ENCODE data around the gene CABLES1.
A peak's percentile ranks its signal among the peaks of the same experiment; 100 is the strongest.

CABLES1 gene

GRCh38 chr18:23170137-23170536 is 34.9 kb downstream of the CABLES1 start:
- no peak overlapping the region for H3K18ac ChIP-seq (ENCODE audit: low read depth in 1 of 2, low read length in 2 of 2)
- no peak overlapping the region for H2BK120ac ChIP-seq (ENCODE audit: low read depth, low read length)
- H2AFZ ChIP-seq (ENCODE audit: low read depth, low read length) = no peak overlapping the region
- no peak overlapping the region for H3K4me2 ChIP-seq (ENCODE audit: low read length, poor library complexity, severe bottlenecking)
- DNase-seq = no peak
- no peak overlapping the region for H4K91ac ChIP-seq (ENCODE audit: low read length)
- peaks cover 32% of the 10 kb centered on the region for H3K79me1 ChIP-seq (replicated peaks; ENCODE audit: low read length, poor library complexity, severe bottlenecking)
- H3K27ac ChIP-seq (ENCODE audit: low read length, poor library complexity, severe bottlenecking) = no peak overlapping the region
- peaks cover 4% of the 10 kb centered on the region in 2 experiments for H3K36me3 ChIP-seq (ENCODE audit: control insufficient read depth in 1 of 2, insufficient read depth in 2 of 2, low read depth in 1 of 2, low read length in 2 of 2)
- no peak overlapping the region for H2BK12ac ChIP-seq (ENCODE audit: low read length in 2 of 2)
- no peak overlapping the region for H2BK5ac ChIP-seq (ENCODE audit: low read depth, low read length, poor library complexity, severe bottlenecking)
- no peak overlapping the region for H4K8ac ChIP-seq (ENCODE audit: low read length)
- peak overlapping the region in 1 of 2 experiments; percentile 4 for H3K14ac ChIP-seq (ENCODE audit: low read length in 2 of 2)
- H3K4ac ChIP-seq (ENCODE audit: low read depth in 1 of 2, low read length in 2 of 2) = no peak overlapping the region
- no peaks in the 10 kb centered on the region for H3K27me3 ChIP-seq (ENCODE audit: control insufficient read depth in 1 of 2, insufficient read depth in 1 of 2, low read length in 2 of 2)
- no peak overlapping the region for H3K23ac ChIP-seq (ENCODE audit: low read length in 2 of 2)
- peaks cover 10% of the 10 kb centered on the region for H3K4me1 ChIP-seq (ENCODE audit: control insufficient read depth, insufficient read depth, low read depth, low read length)
- H2AK5ac ChIP-seq (ENCODE audit: low read length, severe bottlenecking) = no peak overlapping the region
- H3K9me3 ChIP-seq (ENCODE audit: control insufficient read depth, low read length) = no peaks in the 10 kb centered on the region
- WGBS = 80% methylated on average over 7 of the region's 7 CpGs
- H2BK15ac ChIP-seq (ENCODE audit: low read depth, poor library complexity, severe bottlenecking) = no peak overlapping the region
- H3K9ac ChIP-seq (ENCODE audit: low read length) = no peak overlapping the region
- H3K4me3 ChIP-seq (ENCODE audit: insufficient read depth in 1 of 2, low read depth in 1 of 2, low read length in 2 of 2) = no peak overlapping the region

GRCh38 chr18:23171581-23172156 is 36.4 kb downstream of the CABLES1 start:
- WGBS = 95% methylated on average over 9 of the region's 9 CpGs
- H3K14ac ChIP-seq (ENCODE audit: low read length in 2 of 2) = peak overlapping the region in 1 of 2 experiments; percentile 64
- no peak overlapping the region for H2AFZ ChIP-seq (ENCODE audit: low read depth, low read length)
- no peak overlapping the region for H4K8ac ChIP-seq (ENCODE audit: low read length)
- no peak overlapping the region for H3K4me3 ChIP-seq (ENCODE audit: insufficient read depth in 1 of 2, low read depth in 1 of 2, low read length in 2 of 2)
- no peak overlapping the region for H4K91ac ChIP-seq (ENCODE audit: low read length)
- no peak overlapping the region for H2BK5ac ChIP-seq (ENCODE audit: low read depth, low read length, poor library complexity, severe bottlenecking)
- H3K4me2 ChIP-seq (ENCODE audit: low read length, poor library complexity, severe bottlenecking) = no peak overlapping the region
- peaks cover 0 to 4% of the 10 kb centered on the region in 2 experiments for H3K36me3 ChIP-seq (ENCODE audit: control insufficient read depth in 1 of 2, insufficient read depth in 2 of 2, low read depth in 1 of 2, low read length in 2 of 2)
- no peak overlapping the region for H2BK15ac ChIP-seq (ENCODE audit: low read depth, poor library complexity, severe bottlenecking)
- no peak overlapping the region for H2BK120ac ChIP-seq (ENCODE audit: low read depth, low read length)
- H2BK12ac ChIP-seq (ENCODE audit: low read length in 2 of 2) = no peak overlapping the region
- no peak overlapping the region for H3K4ac ChIP-seq (ENCODE audit: low read depth in 1 of 2, low read length in 2 of 2)
- H3K9ac ChIP-seq (ENCODE audit: low read length) = no peak overlapping the region
- peaks cover 11% of the 10 kb centered on the region for H3K4me1 ChIP-seq (ENCODE audit: control insufficient read depth, insufficient read depth, low read depth, low read length)
- H3K9me3 ChIP-seq (ENCODE audit: control insufficient read depth, low read length) = no peaks in the 10 kb centered on the region
- H3K18ac ChIP-seq (ENCODE audit: low read depth in 1 of 2, low read length in 2 of 2) = no peak overlapping the region
- peaks cover 38% of the 10 kb centered on the region for H3K79me1 ChIP-seq (replicated peaks; ENCODE audit: low read length, poor library complexity, severe bottlenecking)
- H3K27ac ChIP-seq (ENCODE audit: low read length, poor library complexity, severe bottlenecking) = no peak overlapping the region
- no peak overlapping the region for H2AK5ac ChIP-seq (ENCODE audit: low read length, severe bottlenecking)
- no peak overlapping the region for H3K23ac ChIP-seq (ENCODE audit: low read length in 2 of 2)
- H3K27me3 ChIP-seq (ENCODE audit: control insufficient read depth in 1 of 2, insufficient read depth in 1 of 2, low read length in 2 of 2) = no peaks in the 10 kb centered on the region
- DNase-seq = no peak

GRCh38 chr18:23172591-23173380 is 37.5 kb downstream of the CABLES1 start:
- 95% methylated on average over 14 of the region's 14 CpGs for WGBS

GRCh38 chr18:23173912-23174311 is 38.6 kb downstream of the CABLES1 start:
- Histone ChIP-seq H3K36me3 (ENCODE audit: control insufficient read depth in 1 of 2, insufficient read depth in 2 of 2, low read depth in 1 of 2, low read length in 2 of 2) (peaks cover 0 to 4% of the 10 kb centered on the region in 2 experiments), H3K4ac (ENCODE audit: low read depth in 1 of 2, low read length in 2 of 2) (no peak overlapping the region), H3K9ac (ENCODE audit: low read length) (no peak overlapping the region), H3K9me3 (ENCODE audit: control insufficient read depth, low read length) (no peaks in the 10 kb centered on the region), H2BK120ac (ENCODE audit: low read depth, low read length) (no peak overlapping the region), H3K4me3 (ENCODE audit: insufficient read depth in 1 of 2, low read depth in 1 of 2, low read length in 2 of 2) (no peak overlapping the region), H3K23ac (ENCODE audit: low read length in 2 of 2) (no peak overlapping the region), H2AK5ac (ENCODE audit: low read length, severe bottlenecking) (no peak overlapping the region), H4K8ac (ENCODE audit: low read length) (no peak overlapping the region), H3K18ac (ENCODE audit: low read depth in 1 of 2, low read length in 2 of 2) (no peak overlapping the region), H3K27me3 (ENCODE audit: control insufficient read depth in 1 of 2, insufficient read depth in 1 of 2, low read length in 2 of 2) (no peaks in the 10 kb centered on the region), H3K27ac (ENCODE audit: low read length, poor library complexity, severe bottlenecking) (no peak overlapping the region), H2BK5ac (ENCODE audit: low read depth, low read length, poor library complexity, severe bottlenecking) (no peak overlapping the region), H3K4me1 (ENCODE audit: control insufficient read depth, insufficient read depth, low read depth, low read length) (peaks cover 4% of the 10 kb centered on the region), H4K91ac (ENCODE audit: low read length) (no peak overlapping the region), H2BK15ac (ENCODE audit: low read depth, poor library complexity, severe bottlenecking) (no peak overlapping the region), H3K79me1 (replicated peaks; ENCODE audit: low read length, poor library complexity, severe bottlenecking) (peaks cover 44% of the 10 kb centered on the region), H3K14ac (ENCODE audit: low read length in 2 of 2) (no peak overlapping the region), H2AFZ (ENCODE audit: low read depth, low read length) (no peak overlapping the region), H3K4me2 (ENCODE audit: low read length, poor library complexity, severe bottlenecking) (no peak overlapping the region), H2BK12ac (ENCODE audit: low read length in 2 of 2) (no peak overlapping the region)
- DNase-seq = no peak
- WGBS = 98% methylated on average over 5 of the region's 7 CpGs

More at GRCh38 chr18:23172591-23173380, 37.5 kb downstream of the CABLES1 start:
- no peak overlapping the region for H3K4me3 ChIP-seq (ENCODE audit: insufficient read depth in 1 of 2, low read depth in 1 of 2, low read length in 2 of 2)
- H2BK12ac ChIP-seq (ENCODE audit: low read length in 2 of 2) = no peak overlapping the region
- H3K9ac ChIP-seq (ENCODE audit: low read length) = no peak overlapping the region
- H3K27ac ChIP-seq (ENCODE audit: low read length, poor library complexity, severe bottlenecking) = no peak overlapping the region
- H3K4me1 ChIP-seq (ENCODE audit: control insufficient read depth, insufficient read depth, low read depth, low read length) = peaks cover 6% of the 10 kb centered on the region
- no peak overlapping the region for H4K8ac ChIP-seq (ENCODE audit: low read length)
- H3K9me3 ChIP-seq (ENCODE audit: control insufficient read depth, low read length) = no peaks in the 10 kb centered on the region
- no peak overlapping the region for H3K18ac ChIP-seq (ENCODE audit: low read depth in 1 of 2, low read length in 2 of 2)
- H3K23ac ChIP-seq (ENCODE audit: low read length in 2 of 2) = no peak overlapping the region
- H3K36me3 ChIP-seq (ENCODE audit: control insufficient read depth in 1 of 2, insufficient read depth in 2 of 2, low read depth in 1 of 2, low read length in 2 of 2) = peaks cover 0 to 5% of the 10 kb centered on the region in 2 experiments
- DNase-seq = no peak
- no peak overlapping the region for H4K91ac ChIP-seq (ENCODE audit: low read length)
- H2BK15ac ChIP-seq (ENCODE audit: low read depth, poor library complexity, severe bottlenecking) = no peak overlapping the region
- no peak overlapping the region for H3K4me2 ChIP-seq (ENCODE audit: low read length, poor library complexity, severe bottlenecking)
- H3K4ac ChIP-seq (ENCODE audit: low read depth in 1 of 2, low read length in 2 of 2) = no peak overlapping the region
- peaks cover 44% of the 10 kb centered on the region for H3K79me1 ChIP-seq (replicated peaks; ENCODE audit: low read length, poor library complexity, severe bottlenecking)
- no peak overlapping the region for H2BK5ac ChIP-seq (ENCODE audit: low read depth, low read length, poor library complexity, severe bottlenecking)
- no peak overlapping the region for H2AK5ac ChIP-seq (ENCODE audit: low read length, severe bottlenecking)
- H2BK120ac ChIP-seq (ENCODE audit: low read depth, low read length) = no peak overlapping the region
- no peak overlapping the region for H2AFZ ChIP-seq (ENCODE audit: low read depth, low read length)
- H3K14ac ChIP-seq (ENCODE audit: low read length in 2 of 2) = no peak overlapping the region
- no peaks in the 10 kb centered on the region for H3K27me3 ChIP-seq (ENCODE audit: control insufficient read depth in 1 of 2, insufficient read depth in 1 of 2, low read length in 2 of 2)

All from mesenchymal stem cell (in vitro differentiated cells and primary cell).